Fibroblast of lung (primary cell): ENCODE data around the gene KRTAP5-6.

Experiments
- CTCF ChIP-seq, 2 donors: IDR thresholded peaks in 1 of 2; conservative IDR thresholded peaks in 1 of 2; 1 replicate in 1 of 2; 2 replicates in 1 of 2; pipeline ENCODE4 v1.5.1; 2011 to 2012; ENCODE audit warnings: low read length in 2 of 2, control low read depth in 1 of 2, inconsistent platforms in 1 of 2, low read depth in 1 of 2, mild to moderate bottlenecking in 1 of 2
- EZH2 ChIP-seq: IDR thresholded peaks from 2 replicates; pipeline ENCODE4 v1.5.1; 2012; ENCODE audit warnings: low read length, control low read depth, mild to moderate bottlenecking; ENCODE audit errors: missing control alignments

GRCh38 chr11:1647901-1648652 lies 48.9 kb upstream of the KRTAP5-6 start:
- no peak for TF ChIP-seq CTCF (conservative IDR thresholded peaks at IDR 0.05 in 1 of 2, IDR thresholded peaks at IDR 0.05 in 1 of 2; ENCODE audit: low read depth in 1 of 2, low read length in 2 of 2)
- TF ChIP-seq EZH2, result no peak
